ENCODE data around the gene PHIP.

- TF ChIP-seq, protein P1, sequence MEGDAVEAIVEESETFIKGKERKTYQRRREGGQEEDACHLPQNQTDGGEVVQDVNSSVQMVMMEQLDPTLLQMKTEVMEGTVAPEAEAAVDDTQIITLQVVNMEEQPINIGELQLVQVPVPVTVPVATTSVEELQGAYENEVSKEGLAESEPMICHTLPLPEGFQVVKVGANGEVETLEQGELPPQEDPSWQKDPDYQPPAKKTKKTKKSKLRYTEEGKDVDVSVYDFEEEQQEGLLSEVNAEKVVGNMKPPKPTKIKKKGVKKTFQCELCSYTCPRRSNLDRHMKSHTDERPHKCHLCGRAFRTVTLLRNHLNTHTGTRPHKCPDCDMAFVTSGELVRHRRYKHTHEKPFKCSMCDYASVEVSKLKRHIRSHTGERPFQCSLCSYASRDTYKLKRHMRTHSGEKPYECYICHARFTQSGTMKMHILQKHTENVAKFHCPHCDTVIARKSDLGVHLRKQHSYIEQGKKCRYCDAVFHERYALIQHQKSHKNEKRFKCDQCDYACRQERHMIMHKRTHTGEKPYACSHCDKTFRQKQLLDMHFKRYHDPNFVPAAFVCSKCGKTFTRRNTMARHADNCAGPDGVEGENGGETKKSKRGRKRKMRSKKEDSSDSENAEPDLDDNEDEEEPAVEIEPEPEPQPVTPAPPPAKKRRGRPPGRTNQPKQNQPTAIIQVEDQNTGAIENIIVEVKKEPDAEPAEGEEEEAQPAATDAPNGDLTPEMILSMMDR (conservative IDR thresholded peaks at IDR 0.05; ENCODE audit: low read depth in 2 of 2): no peak
- TF ChIP-seq POLR2AphosphoS5 (IDR thresholded peaks at IDR 0.05; ENCODE audit: low read depth): no peak
- TF ChIP-seq JUNB (IDR thresholded peaks at IDR 0.05; ENCODE audit: unreplicated experiment): no peak
- TF ChIP-seq REST (IDR thresholded peaks at IDR 0.05; ENCODE audit: unreplicated experiment): no peak
- no peak for TF ChIP-seq EZH2phosphoT487 (IDR thresholded peaks at IDR 0.05; ENCODE audit: unreplicated experiment)
- TF ChIP-seq ZNF462 (CRISPR knock-in tag; IDR thresholded peaks at IDR 0.05): no peak
- TF ChIP-seq CREB1 (CRISPR knock-in tag; IDR thresholded peaks at IDR 0.05; ENCODE audit: low read depth): no peak
- TF ChIP-seq ZNF331 (CRISPR knock-in tag; IDR thresholded peaks at IDR 0.05; ENCODE audit: low read depth): no peak
- TF ChIP-seq NANOG (IDR thresholded peaks at IDR 0.05; ENCODE audit: borderline replicate concordance): no peak
- no peak for TF ChIP-seq EZH2 (IDR thresholded peaks at IDR 0.05; ENCODE audit: low read depth, unreplicated experiment)
- TF ChIP-seq ETS1 (IDR thresholded peaks at IDR 0.05): no peak
- TF ChIP-seq STAT1 (IDR thresholded peaks at IDR 0.05; ENCODE audit: unreplicated experiment): no peak
- no peak for TF ChIP-seq ZNF114 (CRISPR knock-in tag; IDR thresholded peaks at IDR 0.05)
These were observed 35.8 kb downstream of the PHIP start for GRCh38 chr6:79042088-79042798.
